ENCODE measurements around the gene PSME4. TPM values are rescaled to one million over a fixed set of nuclear protein-coding genes. Genes with fewer than 3 reads are reported as not detected.

The PSME4 gene
- total and polyA plus RNA-seq, 10 of the 15 experiments (the other 5 are each of a cell fraction or from before 2014, with no cell fraction given), result 11.1 to 56.2 (median 32.1) TPM

GRCh38 chr2:53820711-53821110 lies 150.1 kb downstream of the PSME4 start:
- ATAC-seq, result no peak
- intact Hi-C loops (cut with micrococcal nuclease; ENCODE audit: unreplicated experiment) (no loop called here), in situ Hi-C loops (cut with MboI) (no loop called here)
- no TSS peak for BruUV-seq (replicated peaks)
- H3K4me2 ChIP-seq (ENCODE audit: control insufficient read depth, insufficient read depth), result no peak overlapping the region
- H2AFZ ChIP-seq (ENCODE audit: control insufficient read depth, low read depth, low read length), result no peak overlapping the region
- H3K9ac ChIP-seq (ENCODE audit: control insufficient read depth, insufficient read depth, low read length), result no peak overlapping the region
- peaks cover 0 to 3% of the 10 kb centered on the region in 2 experiments; a peak in 3 of 4 replicates for H3K36me3 ChIP-seq (ENCODE audit: control insufficient read depth in 2 of 2, insufficient read depth in 2 of 2, low read length in 1 of 2)
- POLR2A ChIA-PET, result no interaction called here
- no peaks in the 10 kb centered on the region for H4K20me1 ChIP-seq (ENCODE audit: control insufficient read depth, insufficient read depth)
- no peak for DNase-seq (ENCODE audit: low read depth, low spot score)
- 97% methylated on average over 4 of the region's 4 CpGs for WGBS (ENCODE audit: insufficient coverage, insufficient replicate concordance, low lambda C conversion rate, missing lambda C conversion rate)
- no peaks in the 10 kb centered on the region for H3K27me3 ChIP-seq (replicated peaks in 1 of 2; ENCODE audit: control insufficient read depth in 2 of 2, insufficient read depth in 2 of 2, low read length in 1 of 2)
- no peak overlapping the region for H3K4me3 ChIP-seq
- H3K4me1 ChIP-seq (ENCODE audit: control insufficient read depth, insufficient read depth, low read length), result no peaks in the 10 kb centered on the region
- FAIRE-seq, result no peak
- no peaks in the 10 kb centered on the region for H3K9me3 ChIP-seq (replicated peaks; ENCODE audit: control insufficient read depth, insufficient read depth, low read length)
- no peak overlapping the region for H3K27ac ChIP-seq (ENCODE audit: control insufficient read depth, insufficient read depth)
- CTCF ChIA-PET, result no interaction called here
- H3K79me2 ChIP-seq (ENCODE audit: control insufficient read depth, insufficient read depth, low read length), result no peaks in the 10 kb centered on the region
- SMC1A ChIA-PET (ENCODE audit: uncharacterized antibody, unreplicated experiment), result interaction anchor here (0.9 kb wide), 1 partner anchor 53 kb away, joined by 3 read pairs; the partner anchor contains the start of gene CHAC2
- RAD21 ChIA-PET (ENCODE audit: unreplicated experiment), result no interaction called here
- TF ChIP-seq NFYB (IDR thresholded peaks at IDR 0.05; ENCODE audit: insufficient read depth, low read depth, low read length), result no peak
- TF ChIP-seq RELB (IDR thresholded peaks at IDR 0.05; ENCODE audit: low read depth), result no peak
- TF ChIP-seq, protein P1, sequence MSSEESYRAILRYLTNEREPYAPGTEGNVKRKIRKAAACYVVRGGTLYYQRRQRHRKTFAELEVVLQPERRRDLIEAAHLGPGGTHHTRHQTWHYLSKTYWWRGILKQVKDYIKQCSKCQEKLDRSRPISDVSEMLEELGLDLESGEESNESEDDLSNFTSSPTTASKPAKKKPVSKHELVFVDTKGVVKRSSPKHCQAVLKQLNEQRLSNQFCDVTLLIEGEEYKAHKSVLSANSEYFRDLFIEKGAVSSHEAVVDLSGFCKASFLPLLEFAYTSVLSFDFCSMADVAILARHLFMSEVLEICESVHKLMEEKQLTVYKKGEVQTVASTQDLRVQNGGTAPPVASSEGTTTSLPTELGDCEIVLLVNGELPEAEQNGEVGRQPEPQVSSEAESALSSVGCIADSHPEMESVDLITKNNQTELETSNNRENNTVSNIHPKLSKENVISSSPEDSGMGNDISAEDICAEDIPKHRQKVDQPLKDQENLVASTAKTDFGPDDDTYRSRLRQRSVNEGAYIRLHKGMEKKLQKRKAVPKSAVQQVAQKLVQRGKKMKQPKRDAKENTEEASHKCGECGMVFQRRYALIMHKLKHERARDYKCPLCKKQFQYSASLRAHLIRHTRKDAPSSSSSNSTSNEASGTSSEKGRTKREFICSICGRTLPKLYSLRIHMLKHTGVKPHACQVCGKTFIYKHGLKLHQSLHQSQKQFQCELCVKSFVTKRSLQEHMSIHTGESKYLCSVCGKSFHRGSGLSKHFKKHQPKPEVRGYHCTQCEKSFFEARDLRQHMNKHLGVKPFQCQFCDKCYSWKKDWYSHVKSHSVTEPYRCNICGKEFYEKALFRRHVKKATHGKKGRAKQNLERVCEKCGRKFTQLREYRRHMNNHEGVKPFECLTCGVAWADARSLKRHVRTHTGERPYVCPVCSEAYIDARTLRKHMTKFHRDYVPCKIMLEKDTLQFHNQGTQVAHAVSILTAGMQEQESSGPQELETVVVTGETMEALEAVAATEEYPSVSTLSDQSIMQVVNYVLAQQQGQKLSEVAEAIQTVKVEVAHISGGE (CRISPR knock-in tag; IDR thresholded peaks at IDR 0.05), result no peak
- TF ChIP-seq E4F1 (IDR thresholded peaks at IDR 0.05; ENCODE audit: borderline replicate concordance, partially characterized antibody), result no peak
- TF ChIP-seq EGR1 (IDR thresholded peaks at IDR 0.05; ENCODE audit: borderline replicate concordance in 1 of 2, low read depth in 2 of 2, low read length in 2 of 2), result no peak
- TF ChIP-seq NR2C2 (IDR thresholded peaks at IDR 0.05; ENCODE audit: borderline replicate concordance, control insufficient read depth, insufficient read length, low read depth), result no peak
- TF ChIP-seq IKZF1 (conservative IDR thresholded peaks at IDR 0.05), result no peak
- no peak for TF ChIP-seq GATAD2B (conservative IDR thresholded peaks at IDR 0.05; ENCODE audit: low read depth)
- no peak for TF ChIP-seq STAT1 (conservative IDR thresholded peaks at IDR 0.05)
- TF ChIP-seq CBX3 (IDR thresholded peaks at IDR 0.05; ENCODE audit: borderline replicate concordance, low read depth), result no peak
- no peak for TF ChIP-seq RFX5 (IDR thresholded peaks at IDR 0.05; ENCODE audit: low read depth, low read length)
- TF ChIP-seq MEF2A (IDR thresholded peaks at IDR 0.05; ENCODE audit: insufficient read depth, low read depth, low read length), result no peak
- TF ChIP-seq EP300 (IDR thresholded peaks at IDR 0.05; ENCODE audit: borderline replicate concordance in 1 of 2, control insufficient read depth in 1 of 2, low read depth in 2 of 2, low read length in 2 of 2), result no peak
- TF ChIP-seq SUPT20H (IDR thresholded peaks at IDR 0.05; ENCODE audit: borderline replicate concordance, control insufficient read depth, low read depth, low read length), result no peak
- TF ChIP-seq, protein P2, sequence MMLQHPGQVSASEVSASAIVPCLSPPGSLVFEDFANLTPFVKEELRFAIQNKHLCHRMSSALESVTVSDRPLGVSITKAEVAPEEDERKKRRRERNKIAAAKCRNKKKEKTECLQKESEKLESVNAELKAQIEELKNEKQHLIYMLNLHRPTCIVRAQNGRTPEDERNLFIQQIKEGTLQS (IDR thresholded peaks at IDR 0.05; ENCODE audit: borderline replicate concordance, extremely low read depth, low read depth, low read length), result no peak
- TF ChIP-seq FOS (IDR thresholded peaks at IDR 0.05; ENCODE audit: borderline replicate concordance, extremely low read depth, insufficient read length), result no peak

Measured in GM12878 (cell line).